CD4-positive, alpha-beta T cell (primary cell): ENCODE results near the gene CILP. TPM values are rescaled to one million over a fixed set of nuclear protein-coding genes. Genes with fewer than 3 reads are reported as not detected.

Source experiments
- ATAC-seq: fragments of 200-7000 bp; cut with Tn5 transposase; one replicate; pipeline ENCODE4 v1.10.0; 2022; ENCODE audit warnings: mild to moderate bottlenecking; ENCODE audit not compliant: poor library complexity
- CTCF ChIA-PET: fragments of 350-600 bp; sonication (Branson Sonifier 250); formaldehyde crosslinking; loops from one replicate; lab custom pipeline; 2021; ENCODE audit warnings: antibody characterized with exemption, inconsistent platforms; lab: Charles Lee
- POLR2A ChIA-PET: fragments of 350-600 bp; sonication (Branson Sonifier 250); formaldehyde crosslinking; loops from one replicate; lab custom pipeline; 2021; ENCODE audit warnings: antibody characterized with exemption, inconsistent platforms; lab: Charles Lee
- DNase-seq, 14 experiments: peaks; one replicate each; pipeline ENCODE4 v3.0.0-alpha.2; 2013 to 2020; ENCODE audit warnings: mixed read lengths in 2 of 14
- H3K27ac ChIP-seq, 2 donors: one replicate each; pipeline versions ENCODE4 v1.5.1 to v1.7.0; 2013; ENCODE audit warnings: low read length in 2 of 2, low read depth in 1 of 2, mild to moderate bottlenecking in 1 of 2
- H3K27me3 ChIP-seq, 2 experiments: 1 replicate in 1 of 2; 2 replicates in 1 of 2; pipeline versions ENCODE4 v1.6.1 to v1.7.0; 2013; ENCODE audit warnings: low read length in 2 of 2, control low read depth in 1 of 2, mild to moderate bottlenecking in 1 of 2, moderate library complexity in 1 of 2; ENCODE audit not compliant: insufficient read depth in 2 of 2, control insufficient read depth in 1 of 2
- H3K36me3 ChIP-seq: one replicate; pipeline ENCODE4 v1.6.1; 2013; ENCODE audit warnings: low read length, control low read depth; ENCODE audit not compliant: insufficient read depth
- H3K4me1 ChIP-seq: one replicate; pipeline ENCODE4 v1.6.1; 2013; ENCODE audit warnings: low read length, control low read depth; ENCODE audit not compliant: insufficient read depth
- H3K4me3 ChIP-seq: one replicate; pipeline ENCODE4 v1.5.1; 2013; ENCODE audit warnings: mild to moderate bottlenecking, low read length, moderate library complexity
- H3K9me3 ChIP-seq, 2 experiments: 1 replicate in 1 of 2; 2 replicates in 1 of 2; pipeline versions ENCODE4 v1.6.1 to v1.7.0; 2013; ENCODE audit warnings: low read length in 2 of 2, mild to moderate bottlenecking in 2 of 2, control low read depth in 1 of 2, moderate library complexity in 1 of 2; ENCODE audit not compliant: control insufficient read depth in 1 of 2, insufficient read depth in 1 of 2
- H3K27ac Mint-ChIP-seq: one replicate; pipeline ENCODE4 v1.8.0; 2020; ENCODE audit warnings: mixed read lengths
- H3K27me3 Mint-ChIP-seq: one replicate; pipeline ENCODE4 v1.8.0; 2021; ENCODE audit warnings: mixed read lengths
- H3K36me3 Mint-ChIP-seq: one replicate; pipeline ENCODE4 v1.8.0; 2021; ENCODE audit warnings: low read depth, mixed read lengths
- H3K4me1 Mint-ChIP-seq: one replicate; pipeline ENCODE4 v1.8.0; 2021; ENCODE audit warnings: low read depth, mixed read lengths
- H3K4me3 Mint-ChIP-seq: one replicate; pipeline ENCODE4 v1.8.0; 2020; ENCODE audit warnings: mild to moderate bottlenecking, mixed read lengths
- H3K9me3 Mint-ChIP-seq: one replicate; pipeline ENCODE4 v1.8.0; 2020; ENCODE audit warnings: mixed read lengths
- CTCF ChIP-seq: fragments of 200-600 bp; IDR thresholded peaks from one replicate; pipeline ENCODE4 v1.8.0; 2022; ENCODE audit warnings: antibody characterized with exemption, mild to moderate bottlenecking
- intact Hi-C, 2 experiments: fragments of 100-400 bp; cut with DNase I in 1 of 2; cut with micrococcal nuclease in 1 of 2; formaldehyde crosslinking; loops; one replicate each; pipeline versions ENCODE4 v1.15.1 to v1.9.0; 2023 to 2025; cut with DNase I, micrococcal nuclease
- total RNA-seq, 174 experiments: library from RNA in 2 of 174; stranded (reverse) in 2 of 174; gene quantifications; one replicate each; pipeline ENCODE4 v1.2.3 and lab custom pipeline; 2021 to 2026

Gene CILP
- total RNA-seq, 2 experiments from 2014 or later, result 0.31 to 0.33 TPM

- H3K9me3 ChIP-seq, result no peaks in the 10 kb centered on the region
- Mint-ChIP-seq H3K4me1 (no peaks in the 10 kb centered on the region), H3K4me3 (no peak overlapping the region), H3K9me3 (no peaks in the 10 kb centered on the region), H3K36me3 (no peaks in the 10 kb centered on the region), H3K27me3 (no peaks in the 10 kb centered on the region), H3K27ac (no peak overlapping the region)
- no peak overlapping the region for H3K4me3 ChIP-seq
- ChIA-PET POLR2A (interaction anchor here (0.7 kb wide), 1 partner anchor 76 kb away, joined by 3 read pairs; no protein-coding TSS in a partner anchor), CTCF (no interaction called here)
- no peak for ATAC-seq
- no peaks in the 10 kb centered on the region for H3K36me3 ChIP-seq
- H3K27me3 ChIP-seq, result no peaks in the 10 kb centered on the region
- intact Hi-C loops, result no loop called here
- DNase-seq, result no peak
- H3K4me1 ChIP-seq, result no peaks in the 10 kb centered on the region
- H3K27ac ChIP-seq, result no peak overlapping the region
- TF ChIP-seq CTCF, result no peak
Observed at GRCh38 chr15:65209701-65210643, 1.3 kb downstream of the CILP start.

- Mint-ChIP-seq H3K4me1 (no peaks in the 10 kb centered on the region), H3K27ac (no peak overlapping the region), H3K9me3 (no peaks in the 10 kb centered on the region), H3K27me3 (no peaks in the 10 kb centered on the region), H3K4me3 (no peak overlapping the region), H3K36me3 (no peaks in the 10 kb centered on the region)
- ATAC-seq (no peak), DNase-seq (no peak)
- no peaks in the 10 kb centered on the region for H3K9me3 ChIP-seq
- no peaks in the 10 kb centered on the region for H3K36me3 ChIP-seq
- no peak overlapping the region for H3K4me3 ChIP-seq
- POLR2A ChIA-PET, result no interaction called here
- H3K4me1 ChIP-seq, result no peaks in the 10 kb centered on the region
- no peaks in the 10 kb centered on the region for H3K27me3 ChIP-seq
- H3K27ac ChIP-seq, result no peak overlapping the region
- TF ChIP-seq CTCF, result no peak
- intact Hi-C loops, result no loop called here
- CTCF ChIA-PET, result interaction anchor here (0.7 kb wide), 1 partner anchor 293 kb away, joined by 3 read pairs; no protein-coding TSS in a partner anchor
Observed at GRCh38 chr15:65208647-65209046, 2.6 kb downstream of the CILP start.

- Mint-ChIP-seq H3K27me3 (no peaks in the 10 kb centered on the region), H3K9me3 (no peaks in the 10 kb centered on the region), H3K27ac (no peak overlapping the region), H3K4me3 (no peak overlapping the region), H3K4me1 (no peaks in the 10 kb centered on the region), H3K36me3 (no peaks in the 10 kb centered on the region)
- intact Hi-C loops, result no loop called here
- POLR2A ChIA-PET, result interaction anchor here (0.9 kb wide), 1 partner anchor 31 kb away, joined by 3 read pairs; no protein-coding TSS in a partner anchor
- H3K27me3 ChIP-seq, result no peaks in the 10 kb centered on the region
- no peak overlapping the region for H3K27ac ChIP-seq
- CTCF ChIA-PET, result no interaction called here
- H3K4me3 ChIP-seq, result no peak overlapping the region
- DNase-seq, result no peak
- no peak for ATAC-seq
- no peaks in the 10 kb centered on the region for H3K9me3 ChIP-seq
- no peaks in the 10 kb centered on the region for H3K4me1 ChIP-seq
- TF ChIP-seq CTCF, result no peak
- no peaks in the 10 kb centered on the region for H3K36me3 ChIP-seq
Observed at GRCh38 chr15:65207280-65207840, 3.9 kb downstream of the CILP start.
